GM11168 (cell line): ENCODE measurements around the gene OBSCN.

Source experiments
- in situ Hi-C: fragments of 300-500 bp; cut with MboI; formaldehyde crosslinking; loops from one replicate; pipeline ENCODE4 v1.12.0; 2022; ENCODE audit warnings: low sequenced_read_pairs; ENCODE audit not compliant: unreplicated experiment

The OBSCN gene

DNA sequence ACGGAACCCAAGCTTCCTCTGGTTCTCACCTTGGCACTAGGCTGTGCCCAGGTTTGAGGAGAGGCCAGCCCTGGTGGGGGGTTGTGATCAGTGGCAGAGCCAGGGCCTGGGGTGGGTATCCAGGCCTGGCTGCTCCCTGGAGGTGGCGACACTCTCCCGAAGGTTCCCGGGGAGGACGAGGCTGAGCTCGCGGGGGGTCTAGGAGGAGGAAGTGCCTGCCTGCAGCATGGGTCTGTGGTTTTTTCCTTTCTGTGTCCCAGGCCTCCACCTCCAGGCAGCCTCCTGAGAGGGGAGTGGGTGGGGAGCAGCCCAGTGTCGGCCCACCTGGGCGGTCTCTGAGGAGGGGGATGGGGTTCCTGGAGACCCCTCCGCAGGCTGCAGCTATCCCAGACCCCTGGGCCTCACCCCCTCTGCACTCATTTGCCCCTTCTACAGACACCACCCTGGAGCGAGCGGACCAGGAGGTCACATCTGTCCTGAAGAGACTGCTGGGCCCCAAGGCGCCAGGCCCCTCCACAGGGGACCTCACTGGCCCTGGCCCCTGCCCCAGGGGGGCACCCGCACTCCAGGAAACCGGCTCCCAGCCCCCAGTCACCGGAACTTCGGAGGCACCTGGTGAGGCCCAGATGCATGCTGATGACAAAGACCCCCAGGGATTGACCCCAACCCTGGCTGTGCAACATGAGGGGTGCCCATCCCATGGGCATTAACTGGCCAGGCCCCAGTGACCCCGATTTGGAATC lies 154.5 kb downstream of the OBSCN start:
- in situ Hi-C loops = no loop called here

GRCh38 chr1:228362884-228363450 lies 155.1 kb downstream of the OBSCN start:
- in situ Hi-C loops = no loop called here

GRCh38 chr1:228363686-228364067 lies 155.8 kb downstream of the OBSCN start:
- in situ Hi-C loops = no loop called here

GRCh38 chr1:228364068-228364705 lies 156.3 kb downstream of the OBSCN start:
- in situ Hi-C loops = no loop called here

DNA sequence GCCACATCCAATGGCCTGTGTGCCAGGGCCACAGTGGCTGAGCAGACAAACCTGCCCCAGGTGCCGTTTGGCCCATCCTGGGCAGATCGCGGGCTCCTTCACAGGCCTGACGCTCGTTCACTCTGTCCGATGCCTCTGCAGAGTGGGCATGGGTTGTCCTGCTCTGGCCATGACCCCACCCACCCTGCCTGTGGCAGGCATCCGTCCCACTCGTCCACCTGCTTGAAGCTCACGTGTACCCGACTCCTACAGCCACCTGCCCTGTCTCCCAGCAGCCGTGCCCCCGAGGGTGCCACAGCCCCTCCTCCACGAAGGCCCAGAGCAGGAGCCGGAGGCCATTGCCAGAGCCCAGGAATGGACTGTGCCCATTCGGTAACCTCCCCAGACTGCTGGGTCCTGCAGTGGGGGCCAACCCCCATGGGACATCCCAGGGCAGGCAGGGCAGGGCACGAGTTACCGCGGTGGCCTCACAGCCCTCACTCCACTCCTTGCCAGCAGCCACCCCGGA lies 156.9 kb downstream of the OBSCN start:
- in situ Hi-C loops = no loop called here

- in situ Hi-C loops = no loop called here
Observed at GRCh38 chr1:228365271-228366061, 157.6 kb downstream of the OBSCN start.

GRCh38 chr1:228366062-228366865 lies 158.4 kb downstream of the OBSCN start:
- in situ Hi-C loops = no loop called here

GRCh38 chr1:228366866-228367741 lies 159.3 kb downstream of the OBSCN start:
- in situ Hi-C loops = no loop called here

DNA sequence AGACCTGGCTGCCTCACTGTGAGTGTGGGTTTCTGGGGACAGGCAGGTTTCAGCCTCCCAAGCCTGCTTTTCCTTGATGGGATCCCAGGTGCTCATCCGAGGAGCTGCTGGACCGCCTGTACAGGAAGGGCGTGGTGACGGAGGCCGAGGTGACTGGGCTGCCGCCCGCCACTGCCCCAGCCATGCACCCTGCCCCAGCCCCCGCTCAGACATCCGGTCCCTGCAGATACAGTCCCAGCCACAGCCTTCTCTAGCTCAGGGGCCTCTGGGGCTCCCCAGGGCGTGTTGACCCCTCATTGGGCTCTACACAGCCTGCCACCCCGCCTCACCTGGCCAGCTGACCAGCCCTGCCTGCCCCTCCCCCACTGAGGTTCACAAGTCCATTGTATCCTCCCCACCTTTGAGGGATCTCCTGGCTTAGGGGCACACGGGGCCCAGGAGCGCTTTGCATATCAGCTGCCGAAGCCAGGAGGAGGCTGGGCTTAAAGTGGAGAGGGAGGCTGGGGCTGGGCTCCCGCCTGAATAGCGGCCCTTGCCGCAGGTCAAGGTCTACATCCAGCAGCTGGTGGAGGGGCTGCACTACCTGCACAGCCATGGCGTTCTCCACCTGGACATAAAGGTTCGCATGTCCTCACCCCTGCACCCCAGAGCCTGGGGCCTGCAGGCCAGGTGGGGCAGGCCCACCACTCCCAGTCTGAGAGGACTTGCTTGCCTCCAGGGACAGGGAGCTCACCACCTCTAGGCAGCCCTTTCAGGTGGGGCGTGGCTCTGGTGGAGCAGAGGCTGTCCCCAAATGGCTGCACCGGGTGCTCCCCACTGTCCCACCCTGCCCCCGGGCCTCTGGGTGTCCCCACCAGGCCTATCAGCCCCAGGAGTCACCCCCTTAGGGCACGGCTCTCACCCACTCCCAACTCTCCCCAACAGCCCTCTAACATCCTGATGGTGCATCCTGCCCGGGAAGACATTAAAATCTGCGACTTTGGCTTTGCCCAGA lies 160.3 kb downstream of the OBSCN start:
- in situ Hi-C loops = no loop called here

DNA sequence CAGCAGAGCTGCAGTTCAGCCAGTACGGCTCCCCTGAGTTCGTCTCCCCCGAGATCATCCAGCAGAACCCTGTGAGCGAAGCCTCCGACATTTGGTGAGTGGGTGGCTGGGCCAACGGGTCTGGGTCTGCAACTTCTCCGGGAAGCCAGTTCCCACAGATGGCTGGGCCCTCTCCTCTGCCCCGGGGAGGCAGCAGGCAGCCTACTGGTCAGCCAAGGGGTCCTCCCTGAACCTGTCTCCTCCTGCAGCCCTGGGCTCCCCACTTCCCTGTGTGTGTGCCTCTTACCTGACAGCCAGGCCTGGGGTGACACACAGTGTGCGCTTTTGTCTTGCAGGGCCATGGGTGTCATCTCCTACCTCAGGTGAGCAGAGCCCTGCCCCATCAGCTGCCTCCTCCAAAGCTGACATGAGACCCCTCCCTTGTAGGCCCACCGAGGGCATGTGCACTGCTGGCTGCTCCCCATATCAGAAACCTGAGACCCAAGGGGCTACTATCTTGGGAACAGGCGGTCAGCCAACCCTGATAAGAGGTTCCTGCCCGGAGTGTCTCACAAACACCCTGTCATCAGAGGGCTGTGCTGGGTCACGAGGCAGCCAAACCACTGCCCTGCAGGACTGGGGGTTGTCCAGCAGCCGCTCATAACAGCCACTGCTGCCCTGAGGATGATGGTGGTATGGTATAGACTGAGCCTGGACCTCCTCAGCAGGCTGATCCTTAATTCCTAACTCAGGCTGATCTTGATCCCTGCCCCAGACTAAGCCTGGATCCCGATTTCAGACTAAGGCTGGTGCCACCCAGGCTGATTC lies 161.2 kb downstream of the OBSCN start:
- in situ Hi-C loops = no loop called here

- in situ Hi-C loops = no loop called here
Observed at GRCh38 chr1:228369608-228370438, 162.0 kb downstream of the OBSCN start.

- in situ Hi-C loops = no loop called here
Observed at GRCh38 chr1:228370439-228370940, 162.6 kb downstream of the OBSCN start.

- in situ Hi-C loops = no loop called here
Observed at GRCh38 chr1:228370941-228371740, 163.3 kb downstream of the OBSCN start.

- in situ Hi-C loops = no loop called here
Observed at GRCh38 chr1:228371741-228372182, 163.9 kb downstream of the OBSCN start.
